HepG2 (cell line): ENCODE results near the gene SNAP23. TPM values are rescaled to one million over a fixed set of nuclear protein-coding genes. Genes with fewer than 3 reads are reported as not detected.
A peak's percentile ranks its signal among the peaks of the same experiment; 100 is the strongest.

Experiments used
- BCLAF1 ChIP-seq: fragments of 450-650 bp; IDR thresholded peaks from 2 replicates; pipeline ENCODE4 v1.6.1; 2017; ENCODE audit warnings: mild to moderate bottlenecking
- EEA1 ChIP-seq: sonication (generic); formaldehyde crosslinking; IDR thresholded peaks from 2 replicates; pipeline ENCODE4 v1.5.1; 2020; ENCODE audit warnings: mild to moderate bottlenecking, missing genetic modification reagents, borderline replicate concordance
- ETV6 ChIP-seq: sonication (generic); formaldehyde crosslinking; conservative IDR thresholded peaks from 2 replicates; pipeline ENCODE4 v1.4.0; 2020; ENCODE audit warnings: missing genetic modification reagents
- FIP1L1 ChIP-seq: fragments of 200-400 bp; formaldehyde crosslinking; IDR thresholded peaks from 2 replicates; pipeline ENCODE4 v1.6.1; 2018; ENCODE audit warnings: low read depth, mild to moderate bottlenecking, low read length, moderate library complexity, borderline replicate concordance; ENCODE audit not compliant: insufficient read depth
- FOXK2 ChIP-seq: fragments of 450-650 bp; IDR thresholded peaks from 2 replicates; pipeline ENCODE4 v1.6.1; 2016
- GABPA ChIP-seq, 2 experiments: IDR thresholded peaks; 2 replicates each; pipeline ENCODE4 v1.6.1; 2011 to 2016; ENCODE audit warnings: low read depth in 2 of 2, low read length in 1 of 2, missing biosample characterization in 1 of 2, missing genetic modification characterization in 1 of 2
- ISL2 ChIP-seq: sonication (generic); formaldehyde crosslinking; IDR thresholded peaks from 2 replicates; pipeline ENCODE4 v1.5.0; 2020; ENCODE audit warnings: missing genetic modification reagents
- MATR3 ChIP-seq: sonication (generic); formaldehyde crosslinking; IDR thresholded peaks from 2 replicates; pipeline ENCODE4 v1.4.0; 2020; ENCODE audit warnings: missing genetic modification reagents
- NFE2L1 ChIP-seq: sonication (generic); formaldehyde crosslinking; IDR thresholded peaks from 2 replicates; pipeline ENCODE4 v1.4.0; 2020; ENCODE audit warnings: missing genetic modification reagents, mild to moderate bottlenecking, borderline replicate concordance
- PHF21A ChIP-seq: sonication (generic); formaldehyde crosslinking; IDR thresholded peaks from 2 replicates; pipeline ENCODE4 v1.5.0; 2020; ENCODE audit warnings: mild to moderate bottlenecking, missing genetic modification reagents
- TBX2 ChIP-seq: sonication (generic); formaldehyde crosslinking; IDR thresholded peaks from 2 replicates; pipeline ENCODE4 v1.5.0; 2020; ENCODE audit warnings: missing genetic modification reagents, mild to moderate bottlenecking, borderline replicate concordance
- TGIF2 ChIP-seq: IDR thresholded peaks from 2 replicates; pipeline ENCODE4 v1.6.1; 2016; ENCODE audit warnings: control low read depth, missing compliant biosample characterization
- ZBTB7A ChIP-seq: sonication (generic); formaldehyde crosslinking; IDR thresholded peaks from 2 replicates; pipeline ENCODE4 v1.8.0; 2022; ENCODE audit warnings: mild to moderate bottlenecking, missing genetic modification reagents
- ZNF180 ChIP-seq: sonication (generic); formaldehyde crosslinking; IDR thresholded peaks from 2 replicates; pipeline ENCODE4 v1.4.0; 2020; ENCODE audit warnings: low read depth, missing genetic modification reagents, borderline replicate concordance
- ZNF33B ChIP-seq: sonication (generic); formaldehyde crosslinking; IDR thresholded peaks from 2 replicates; pipeline ENCODE4 v1.5.1; 2020; ENCODE audit warnings: mild to moderate bottlenecking, missing genetic modification reagents
- ZNF432 ChIP-seq: sonication (generic); formaldehyde crosslinking; IDR thresholded peaks from 2 replicates; pipeline ENCODE4 v1.5.0; 2020; ENCODE audit warnings: missing genetic modification reagents, mild to moderate bottlenecking, borderline replicate concordance
- ZNF570 ChIP-seq: sonication (generic); formaldehyde crosslinking; IDR thresholded peaks from 2 replicates; pipeline ENCODE4 v1.4.0; 2020; ENCODE audit warnings: mild to moderate bottlenecking, missing genetic modification reagents, borderline replicate concordance
- ZNF83 ChIP-seq: sonication (generic); formaldehyde crosslinking; IDR thresholded peaks from 2 replicates; pipeline ENCODE4 v1.4.0; 2020; ENCODE audit warnings: missing genetic modification reagents, mild to moderate bottlenecking, borderline replicate concordance
- ZNF850 ChIP-seq: sonication (generic); formaldehyde crosslinking; conservative IDR thresholded peaks from 2 replicates; pipeline ENCODE4 v1.9.0; 2021; ENCODE audit warnings: mild to moderate bottlenecking, missing genetic modification reagents
- polyA plus RNA-seq, 8 experiments: library from polyadenylated mRNA; depleted of rRNA in 3 of 8; stranded (reverse) in 7 of 8; unstranded in 1 of 8; fragments of >200 nt; fragmentation: Illumina TruSeq in 4 of 8; extraction: Trizol in 4 of 8; gene quantifications; 2 replicates each; pipeline versions ENCODE4 v1.2.1 to v1.2.3, GENCODE V29; 2011 to 2016; ENCODE audit warnings: low read depth in 4 of 8, missing spikeins in 1 of 8, mixed read lengths in 1 of 8; ENCODE audit not compliant: insufficient read depth in 1 of 8
- total RNA-seq, 5 experiments: library from RNA; depleted of rRNA; stranded (reverse); fragments of >200 nt; fragmentation: Illumina TruSeq; extraction: Trizol; gene quantifications; 2 replicates each; pipeline ENCODE4 v1.2.3, GENCODE V29; 2016; ENCODE audit warnings: low read depth in 1 of 5
- TF ChIP-seq, protein P1 (sequence below): fragments of 450-650 bp; IDR thresholded peaks from 2 replicates; pipeline ENCODE4 v1.6.1; 2016
- TF ChIP-seq, protein P2 (sequence below): sonication (generic); formaldehyde crosslinking; IDR thresholded peaks from 2 replicates; pipeline ENCODE4 v1.4.0; 2020; ENCODE audit warnings: missing genetic modification reagents
- TF ChIP-seq, protein P3 (sequence below): sonication (generic); formaldehyde crosslinking; IDR thresholded peaks from 2 replicates; pipeline ENCODE4 v1.4.0; 2020; ENCODE audit warnings: missing genetic modification reagents

The SNAP23 gene
- total and polyA plus RNA-seq, 2 of the 13 experiments (the other 11 are each of a cell fraction or from before 2014, with no cell fraction given), result 37.0 to 101 TPM

DNA sequence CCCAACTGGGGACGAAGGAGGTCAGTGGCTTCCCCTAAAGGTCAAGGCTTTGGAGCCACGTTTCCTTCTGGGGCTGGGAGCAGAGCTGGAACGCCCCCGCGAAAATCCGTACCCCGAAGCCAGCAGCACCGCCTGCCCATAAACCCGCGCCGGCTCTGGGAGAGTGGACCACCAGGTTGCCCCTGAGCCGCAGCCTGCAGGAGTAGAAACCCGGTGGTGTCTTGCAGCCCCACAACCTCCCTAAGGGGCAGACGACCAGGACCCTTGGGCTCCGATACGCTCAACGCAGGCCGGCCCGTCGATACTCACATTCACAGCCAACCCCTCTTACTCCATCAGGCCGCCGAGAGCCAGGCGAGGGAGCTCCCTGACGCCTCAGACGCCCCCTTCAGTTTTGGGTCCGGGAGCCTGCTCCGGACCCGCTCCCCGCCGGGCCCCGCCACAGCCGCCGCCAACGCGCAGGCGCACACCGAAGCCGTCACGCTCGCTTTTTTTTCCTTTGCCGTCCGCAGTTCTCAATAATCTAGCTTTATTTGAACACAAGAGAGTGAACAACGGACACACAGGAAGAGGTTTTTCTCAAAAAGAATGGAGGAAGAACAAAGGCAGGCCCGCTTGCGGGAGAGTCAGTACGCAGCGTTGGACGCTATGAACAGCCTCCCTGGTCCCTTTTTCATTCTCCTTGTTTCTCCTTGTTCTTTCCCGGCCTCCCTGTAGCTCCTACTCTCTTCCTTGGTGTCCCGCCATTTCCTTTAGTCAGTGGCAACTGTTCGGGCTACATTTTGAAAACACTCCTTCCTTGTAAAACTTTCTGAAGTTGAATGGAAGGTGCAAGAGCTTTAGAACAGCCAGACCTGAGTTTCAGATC is 4.5 kb upstream of the SNAP23 start, which contains the start of gene ZNF106 (continued):
- TF ChIP-seq ISL2, result peak; percentile 60
- no peak for TF ChIP-seq GABPA (IDR thresholded peaks at IDR 0.05; ENCODE audit: low read depth, low read length)
- TF ChIP-seq GABPA (CRISPR knock-in tag; IDR thresholded peaks at IDR 0.05; ENCODE audit: low read depth), result peak; percentile 75
- TF ChIP-seq ZBTB7A, result 0 out of 2 replicates have a peak, but pooled peaks have one; percentile 13
- TF ChIP-seq ZNF33B, result peak; percentile 92
- TF ChIP-seq ZNF850 (CRISPR knock-in tag), result 0 out of 2 replicates have a peak, but pooled peaks have one; percentile 31
- TF ChIP-seq ZNF83 (CRISPR knock-in tag), result no peak; the same call in 1 of the 2 replicates
- TF ChIP-seq, protein P1, sequence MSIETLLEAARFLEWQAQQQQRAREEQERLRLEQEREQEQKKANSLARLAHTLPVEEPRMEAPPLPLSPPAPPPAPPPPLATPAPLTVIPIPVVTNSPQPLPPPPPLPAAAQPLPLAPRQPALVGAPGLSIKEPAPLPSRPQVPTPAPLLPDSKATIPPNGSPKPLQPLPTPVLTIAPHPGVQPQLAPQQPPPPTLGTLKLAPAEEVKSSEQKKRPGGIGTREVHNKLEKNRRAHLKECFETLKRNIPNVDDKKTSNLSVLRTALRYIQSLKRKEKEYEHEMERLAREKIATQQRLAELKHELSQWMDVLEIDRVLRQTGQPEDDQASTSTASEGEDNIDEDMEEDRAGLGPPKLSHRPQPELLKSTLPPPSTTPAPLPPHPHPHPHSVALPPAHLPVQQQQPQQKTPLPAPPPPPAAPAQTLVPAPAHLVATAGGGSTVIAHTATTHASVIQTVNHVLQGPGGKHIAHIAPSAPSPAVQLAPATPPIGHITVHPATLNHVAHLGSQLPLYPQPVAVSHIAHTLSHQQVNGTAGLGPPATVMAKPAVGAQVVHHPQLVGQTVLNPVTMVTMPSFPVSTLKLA, result no peak
- TF ChIP-seq BCLAF1, result no peak
- TF ChIP-seq FOXK2, result no peak
- TF ChIP-seq, protein P2, sequence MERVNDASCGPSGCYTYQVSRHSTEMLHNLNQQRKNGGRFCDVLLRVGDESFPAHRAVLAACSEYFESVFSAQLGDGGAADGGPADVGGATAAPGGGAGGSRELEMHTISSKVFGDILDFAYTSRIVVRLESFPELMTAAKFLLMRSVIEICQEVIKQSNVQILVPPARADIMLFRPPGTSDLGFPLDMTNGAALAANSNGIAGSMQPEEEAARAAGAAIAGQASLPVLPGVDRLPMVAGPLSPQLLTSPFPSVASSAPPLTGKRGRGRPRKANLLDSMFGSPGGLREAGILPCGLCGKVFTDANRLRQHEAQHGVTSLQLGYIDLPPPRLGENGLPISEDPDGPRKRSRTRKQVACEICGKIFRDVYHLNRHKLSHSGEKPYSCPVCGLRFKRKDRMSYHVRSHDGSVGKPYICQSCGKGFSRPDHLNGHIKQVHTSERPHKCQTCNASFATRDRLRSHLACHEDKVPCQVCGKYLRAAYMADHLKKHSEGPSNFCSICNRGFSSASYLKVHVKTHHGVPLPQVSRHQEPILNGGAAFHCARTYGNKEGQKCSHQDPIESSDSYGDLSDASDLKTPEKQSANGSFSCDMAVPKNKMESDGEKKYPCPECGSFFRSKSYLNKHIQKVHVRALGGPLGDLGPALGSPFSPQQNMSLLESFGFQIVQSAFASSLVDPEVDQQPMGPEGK, result peak; percentile 21; the same call in 1 of the 2 replicates
- TF ChIP-seq, protein P3, sequence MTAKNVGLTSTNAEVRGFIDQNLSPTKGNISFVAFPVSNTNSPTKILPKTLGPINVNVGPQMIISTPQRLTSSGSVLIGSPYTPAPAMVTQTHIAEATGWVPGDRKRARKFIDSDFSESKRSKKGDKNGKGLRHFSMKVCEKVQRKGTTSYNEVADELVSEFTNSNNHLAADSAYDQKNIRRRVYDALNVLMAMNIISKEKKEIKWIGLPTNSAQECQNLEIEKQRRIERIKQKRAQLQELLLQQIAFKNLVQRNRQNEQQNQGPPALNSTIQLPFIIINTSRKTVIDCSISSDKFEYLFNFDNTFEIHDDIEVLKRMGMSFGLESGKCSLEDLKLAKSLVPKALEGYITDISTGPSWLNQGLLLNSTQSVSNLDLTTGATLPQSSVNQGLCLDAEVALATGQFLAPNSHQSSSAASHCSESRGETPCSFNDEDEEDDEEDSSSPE (CRISPR knock-in tag), result peak; percentile 51
- TF ChIP-seq ZNF570 (CRISPR knock-in tag), result no peak
- TF ChIP-seq PHF21A (CRISPR knock-in tag), result peak; percentile 78
- TF ChIP-seq ETV6 (CRISPR knock-in tag), result no peak
- TF ChIP-seq EEA1, result no peak
- no peak for TF ChIP-seq FIP1L1
- TF ChIP-seq TGIF2, result no peak
- TF ChIP-seq ZNF180 (CRISPR knock-in tag), result no peak
- TF ChIP-seq NFE2L1 (CRISPR knock-in tag), result no peak
- no peak for TF ChIP-seq MATR3 (CRISPR knock-in tag)
- peak; percentile 85; the same call in 1 of the 2 replicates for TF ChIP-seq TBX2 (CRISPR knock-in tag)
- TF ChIP-seq ZNF432 (CRISPR knock-in tag), result no peak
